ENCODE data around the gene NNT.

DNA sequence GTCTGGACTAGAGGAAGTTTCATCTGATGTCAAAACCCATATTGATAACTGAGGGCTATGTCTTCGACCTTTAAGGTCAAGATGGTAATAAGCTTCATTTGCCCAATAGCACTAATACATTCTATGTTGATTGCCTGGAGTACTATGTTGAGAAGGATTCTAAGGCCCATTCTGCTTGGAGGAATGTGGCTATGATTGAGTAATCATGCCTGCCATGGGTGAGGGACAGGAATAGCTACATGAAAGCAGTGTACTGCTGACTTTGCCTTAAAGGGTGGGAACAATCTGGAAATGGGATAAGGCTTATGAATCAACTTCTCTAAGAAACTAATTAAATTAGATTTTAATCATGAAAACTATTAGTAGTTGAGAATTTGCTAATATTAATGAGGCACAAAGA, 13.6 kb downstream of the NNT start:
- no peak for TF ChIP-seq TAF1 (IDR thresholded peaks at IDR 0.05; ENCODE audit: borderline replicate concordance, insufficient read depth, low read length)
- no peak for TF ChIP-seq POLR2AphosphoS5 (IDR thresholded peaks at IDR 0.05; ENCODE audit: low read depth, low read length)
- TF ChIP-seq, protein P1, sequence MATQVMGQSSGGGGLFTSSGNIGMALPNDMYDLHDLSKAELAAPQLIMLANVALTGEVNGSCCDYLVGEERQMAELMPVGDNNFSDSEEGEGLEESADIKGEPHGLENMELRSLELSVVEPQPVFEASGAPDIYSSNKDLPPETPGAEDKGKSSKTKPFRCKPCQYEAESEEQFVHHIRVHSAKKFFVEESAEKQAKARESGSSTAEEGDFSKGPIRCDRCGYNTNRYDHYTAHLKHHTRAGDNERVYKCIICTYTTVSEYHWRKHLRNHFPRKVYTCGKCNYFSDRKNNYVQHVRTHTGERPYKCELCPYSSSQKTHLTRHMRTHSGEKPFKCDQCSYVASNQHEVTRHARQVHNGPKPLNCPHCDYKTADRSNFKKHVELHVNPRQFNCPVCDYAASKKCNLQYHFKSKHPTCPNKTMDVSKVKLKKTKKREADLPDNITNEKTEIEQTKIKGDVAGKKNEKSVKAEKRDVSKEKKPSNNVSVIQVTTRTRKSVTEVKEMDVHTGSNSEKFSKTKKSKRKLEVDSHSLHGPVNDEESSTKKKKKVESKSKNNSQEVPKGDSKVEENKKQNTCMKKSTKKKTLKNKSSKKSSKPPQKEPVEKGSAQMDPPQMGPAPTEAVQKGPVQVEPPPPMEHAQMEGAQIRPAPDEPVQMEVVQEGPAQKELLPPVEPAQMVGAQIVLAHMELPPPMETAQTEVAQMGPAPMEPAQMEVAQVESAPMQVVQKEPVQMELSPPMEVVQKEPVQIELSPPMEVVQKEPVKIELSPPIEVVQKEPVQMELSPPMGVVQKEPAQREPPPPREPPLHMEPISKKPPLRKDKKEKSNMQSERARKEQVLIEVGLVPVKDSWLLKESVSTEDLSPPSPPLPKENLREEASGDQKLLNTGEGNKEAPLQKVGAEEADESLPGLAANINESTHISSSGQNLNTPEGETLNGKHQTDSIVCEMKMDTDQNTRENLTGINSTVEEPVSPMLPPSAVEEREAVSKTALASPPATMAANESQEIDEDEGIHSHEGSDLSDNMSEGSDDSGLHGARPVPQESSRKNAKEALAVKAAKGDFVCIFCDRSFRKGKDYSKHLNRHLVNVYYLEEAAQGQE (IDR thresholded peaks at IDR 0.05; ENCODE audit: insufficient read depth in 1 of 2, low read depth in 2 of 2, low read length in 2 of 2) = no peak
- no peak for TF ChIP-seq SIN3A (IDR thresholded peaks at IDR 0.05; ENCODE audit: borderline replicate concordance, insufficient read depth, low read length)

Data from PFSK-1 (cell line).